ENCODE measurements around the gene INF2.
A peak's percentile ranks its signal among the peaks of the same experiment; 100 is the strongest.
"Not testable (repeated sequence)": the region's sequence is repeated elsewhere in the genome, so short reads cannot be mapped to it uniquely, and the experiment has no call there.

The INF2 gene

DNA sequence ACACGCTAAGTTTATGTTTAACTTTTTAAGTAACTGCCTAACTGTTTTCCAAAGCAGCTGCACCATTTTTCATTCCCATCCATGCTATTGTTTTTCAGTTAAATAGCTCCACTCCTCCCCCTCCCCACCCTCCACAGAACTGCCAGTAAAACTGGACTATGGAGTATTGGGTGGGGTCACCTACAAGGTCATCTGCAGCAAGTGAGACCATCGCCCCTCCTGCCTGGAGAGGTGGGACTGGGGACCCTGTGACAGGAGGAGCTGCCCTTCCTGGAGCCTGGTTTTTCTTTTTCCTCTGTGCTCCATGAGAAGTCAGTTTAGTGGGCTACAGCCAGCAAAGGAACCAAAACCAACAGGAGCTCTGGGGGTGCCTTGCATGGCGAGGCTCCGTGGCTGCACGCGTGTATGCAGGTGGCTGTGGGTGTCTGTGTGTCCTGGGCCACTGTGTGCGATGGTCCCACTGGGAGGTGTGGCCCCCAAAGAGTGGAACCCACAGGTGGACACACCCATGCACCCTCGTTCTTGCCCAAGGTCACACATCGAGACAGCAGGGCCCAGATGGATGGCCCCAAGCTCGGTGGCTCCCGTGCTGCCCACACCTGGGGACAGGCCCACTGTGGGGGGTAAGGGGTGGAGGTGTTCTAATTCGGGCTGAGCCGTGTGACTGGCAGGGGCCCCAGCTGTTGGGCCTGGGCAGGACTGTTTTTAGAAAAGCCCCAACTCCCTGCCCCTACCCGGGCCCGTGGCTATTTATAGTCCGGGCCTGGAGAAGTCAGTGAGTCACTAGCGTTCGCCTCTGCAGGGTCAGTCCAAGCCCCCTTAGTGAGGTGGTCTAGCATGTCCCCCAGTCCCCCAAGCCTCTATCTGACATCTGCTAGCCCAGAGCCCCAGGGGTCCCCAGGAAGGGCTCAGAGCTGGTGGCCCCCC, 32.4 kb downstream of the INF2 start:
- no peak for DNase-seq (ENCODE audit: low spot score)

DNA sequence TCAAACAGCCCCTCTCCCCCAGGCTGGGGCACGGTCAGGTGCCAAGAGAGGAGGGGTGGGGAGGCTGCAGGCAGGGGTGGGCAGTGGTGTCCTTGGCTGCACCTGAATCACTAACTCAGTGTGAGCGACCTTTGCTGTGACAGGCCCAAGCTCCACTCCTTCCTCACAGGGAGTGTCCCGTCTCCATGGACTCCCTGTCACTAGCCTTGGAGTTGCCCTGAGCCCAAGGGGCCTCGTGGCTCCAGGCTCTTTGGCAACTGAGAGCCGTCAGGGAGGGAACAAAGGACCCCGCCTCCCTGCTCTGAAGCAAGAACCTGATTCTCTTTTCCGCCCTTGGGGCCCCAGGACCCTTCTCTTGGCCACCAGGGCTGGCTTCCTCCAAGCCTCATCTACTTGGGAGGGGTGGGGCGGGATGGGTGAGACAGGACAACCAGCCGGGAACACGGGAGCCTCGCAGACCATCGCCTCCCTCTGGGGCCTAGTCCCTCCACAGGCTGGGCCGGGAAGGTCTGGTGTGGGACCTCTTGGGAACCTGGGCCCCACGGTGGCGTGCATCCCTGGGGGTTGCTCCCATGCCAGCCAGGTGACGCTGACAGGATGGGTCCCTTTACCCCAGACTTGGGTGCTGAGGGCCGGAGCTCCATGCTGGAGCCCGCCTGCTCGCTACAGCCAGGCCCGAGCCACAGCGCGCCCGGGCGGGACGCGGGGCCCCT, 33.7 kb downstream of the INF2 start:
- no peak for DNase-seq (ENCODE audit: low spot score)

- peak; percentile 51 for DNase-seq (ENCODE audit: low spot score)
Measured at GRCh38 chr14:104723651-104724406, 34.4 kb downstream of the INF2 start, which contains the start of gene ADSS1. Gene ADSS1 (plus strand): TSS chr14:104724229. CDS start chr14:104724271, 42 bp downstream.

DNA sequence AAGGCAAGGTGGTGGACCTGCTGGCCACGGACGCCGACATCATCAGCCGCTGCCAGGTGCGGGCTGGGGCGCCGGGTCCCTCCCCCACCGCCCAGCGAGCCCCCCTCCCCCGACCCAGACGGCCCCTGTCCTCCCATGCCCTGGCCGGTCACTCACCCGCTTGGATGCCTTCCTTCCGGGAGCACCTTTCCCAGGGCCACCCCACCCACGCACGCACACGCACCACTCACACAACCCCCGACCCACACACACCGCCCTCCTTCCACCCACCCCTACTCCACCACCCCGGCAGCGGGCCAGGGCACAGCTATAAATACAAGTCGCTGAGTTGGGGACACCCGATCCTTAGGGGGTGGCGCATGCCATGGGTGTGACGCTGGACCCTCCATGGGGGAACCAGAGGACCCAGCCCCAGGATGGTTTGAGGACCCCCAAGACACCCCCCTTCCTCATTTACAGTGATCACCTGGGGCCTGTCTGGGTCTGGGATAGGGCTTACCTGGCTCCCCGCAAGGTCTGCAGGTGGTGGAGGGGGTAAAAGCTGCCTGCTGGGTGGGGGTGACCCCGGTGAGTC, 35.1 kb downstream of the INF2 start:
- no peak for DNase-seq (ENCODE audit: low spot score)

- peak; percentile 32 for DNase-seq (ENCODE audit: low spot score)
Measured at GRCh38 chr14:104724981-104725771, 35.8 kb downstream of the INF2 start.

DNA sequence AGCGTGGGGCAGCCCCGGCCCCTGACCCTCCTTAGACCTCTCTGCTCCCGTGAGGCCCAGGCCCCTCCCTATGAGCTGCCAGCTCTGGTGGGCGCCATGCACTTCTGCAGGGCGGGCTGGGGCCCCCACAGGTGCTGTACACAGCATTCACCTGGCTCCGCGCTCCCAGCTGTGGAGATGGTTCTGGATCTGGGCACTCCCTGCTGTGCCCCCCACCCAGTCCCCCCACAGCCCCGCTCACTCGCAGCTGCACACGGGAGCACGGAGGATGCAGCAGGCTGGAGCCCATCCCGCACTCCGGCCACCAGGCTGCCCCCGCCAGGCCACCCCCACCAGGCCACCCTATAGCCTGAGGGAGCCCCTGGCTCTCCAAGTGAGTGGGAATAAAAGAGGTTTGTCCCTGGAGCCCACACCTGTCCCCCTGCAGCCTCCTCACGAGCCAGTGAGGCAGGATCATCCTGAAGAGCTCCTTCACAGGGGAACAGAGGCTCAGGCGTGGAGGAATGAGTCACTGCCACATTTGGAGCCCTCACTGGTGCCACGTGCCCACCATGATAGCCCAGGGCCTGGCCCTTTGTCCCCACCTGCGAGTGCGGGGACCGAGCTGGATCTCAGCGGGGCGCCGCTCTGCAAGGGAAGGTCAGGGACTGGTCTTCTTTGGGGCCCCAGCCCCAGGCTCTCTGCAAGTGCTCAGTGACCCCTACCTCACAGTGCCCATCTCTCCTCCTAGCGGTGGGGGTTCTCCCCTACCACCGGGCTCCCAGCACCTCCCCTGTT, 36.5 kb downstream of the INF2 start:
- no peak for DNase-seq (ENCODE audit: low spot score)

- DNase-seq (ENCODE audit: low spot score): no peak
Measured at GRCh38 chr14:104726600-104727451, 37.4 kb downstream of the INF2 start.

DNA sequence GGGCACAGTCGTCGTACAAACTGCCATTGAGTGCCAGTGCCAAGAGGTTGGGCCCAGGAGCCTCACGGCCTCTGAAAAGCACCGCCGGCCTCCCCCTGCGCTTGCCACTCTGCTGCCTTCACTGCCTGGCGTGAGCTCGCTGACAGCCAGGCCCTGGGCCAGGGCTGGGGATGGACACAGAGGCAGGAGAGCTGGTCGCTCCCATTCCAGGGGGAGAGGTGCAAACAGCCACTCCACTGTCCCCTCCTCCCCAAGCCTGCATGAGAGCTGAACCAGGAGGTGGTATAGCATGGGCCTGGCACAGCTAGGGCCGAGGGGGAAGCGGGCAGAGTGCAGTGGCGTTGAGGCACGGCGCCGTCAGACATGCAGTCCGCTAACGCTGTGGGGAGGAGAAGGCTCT, 39.2 kb downstream of the INF2 start:
- no peak for DNase-seq (ENCODE audit: low spot score)

DNA sequence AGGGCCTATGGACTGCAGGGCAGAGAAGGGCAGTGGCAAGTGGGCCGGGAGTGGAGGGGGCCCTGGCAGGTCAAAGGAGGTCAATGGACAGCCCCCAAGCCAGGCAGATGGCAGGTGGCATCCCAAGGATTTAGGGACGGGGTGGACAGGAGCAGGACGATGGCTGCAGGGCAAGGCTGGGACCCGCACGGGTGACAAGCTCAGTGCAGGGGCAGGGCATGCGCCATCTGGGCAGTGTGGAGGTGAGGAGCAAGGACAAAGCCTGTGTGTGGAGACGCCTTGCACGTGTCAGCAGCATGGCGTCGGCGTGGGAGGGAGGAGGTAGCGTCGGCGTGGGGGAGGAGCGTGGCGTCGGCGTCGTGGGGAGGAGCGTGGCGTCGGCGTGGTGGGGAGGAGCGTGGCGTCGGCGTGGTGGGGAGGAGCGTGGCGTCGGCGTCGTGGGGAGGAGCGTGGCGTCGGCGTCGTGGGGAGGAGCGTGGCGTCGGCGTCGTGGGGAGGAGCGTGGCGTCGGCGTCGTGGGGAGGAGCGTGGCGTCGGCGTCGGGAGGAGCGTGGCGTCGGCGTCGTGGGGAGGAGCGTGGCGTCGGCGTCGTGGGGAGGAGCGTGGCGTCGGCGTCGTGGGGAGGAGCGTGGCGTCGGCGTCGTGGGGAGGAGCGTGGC, 39.9 kb downstream of the INF2 start:
- DNase-seq (ENCODE audit: low spot score): not testable (repeated sequence)

DNA sequence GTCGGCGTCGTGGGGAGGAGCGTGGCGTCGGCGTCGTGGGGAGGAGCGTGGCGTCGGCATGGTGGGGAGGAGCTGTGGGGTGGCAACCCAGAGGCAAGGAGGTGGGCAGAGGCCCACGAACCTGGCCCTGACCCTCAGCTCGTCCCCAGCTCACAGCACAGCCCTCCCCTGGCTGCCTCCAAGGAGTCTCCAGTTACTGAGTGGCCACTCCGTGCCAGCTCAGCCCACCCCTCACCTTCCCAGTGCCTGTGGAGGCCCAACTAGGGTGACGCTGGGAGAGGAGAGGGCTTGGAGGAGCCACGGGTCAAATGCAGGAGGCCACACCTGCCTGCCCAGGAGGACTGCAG, 40.4 kb downstream of the INF2 start:
- DNase-seq (ENCODE audit: low spot score): no peak

- DNase-seq (ENCODE audit: low spot score): no peak
Measured at GRCh38 chr14:104730487-104730886, 41.1 kb downstream of the INF2 start.

- DNase-seq (ENCODE audit: low spot score): no peak
Measured at GRCh38 chr14:104731320-104732294, 42.2 kb downstream of the INF2 start.

DNA sequence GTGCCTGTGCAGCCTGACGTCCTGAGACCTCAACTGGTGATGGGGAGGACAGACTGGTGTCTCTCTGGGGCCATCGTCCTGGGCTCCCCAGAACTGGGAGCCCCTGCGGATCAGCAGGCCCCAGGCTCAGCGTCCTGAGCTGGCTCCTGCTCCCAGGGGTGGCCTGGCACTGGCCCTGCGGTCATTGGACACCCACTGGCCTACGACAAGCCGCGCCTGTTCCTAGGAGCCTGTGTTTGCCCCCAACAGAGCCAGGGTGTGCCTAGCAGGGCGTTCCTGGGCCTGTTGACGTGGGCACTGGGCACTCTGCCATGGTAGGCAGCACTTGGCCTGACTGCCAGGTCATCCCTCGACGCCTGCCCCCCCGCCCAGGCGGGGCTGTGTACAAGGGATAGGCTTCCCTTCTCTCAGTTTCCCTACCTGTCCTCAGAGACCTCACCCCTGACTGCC, 43.0 kb downstream of the INF2 start:
- DNase-seq (ENCODE audit: low spot score): no peak

GRCh38 chr14:104732931-104733681, 43.7 kb downstream of the INF2 start:
- no peak for DNase-seq (ENCODE audit: low spot score)

DNA sequence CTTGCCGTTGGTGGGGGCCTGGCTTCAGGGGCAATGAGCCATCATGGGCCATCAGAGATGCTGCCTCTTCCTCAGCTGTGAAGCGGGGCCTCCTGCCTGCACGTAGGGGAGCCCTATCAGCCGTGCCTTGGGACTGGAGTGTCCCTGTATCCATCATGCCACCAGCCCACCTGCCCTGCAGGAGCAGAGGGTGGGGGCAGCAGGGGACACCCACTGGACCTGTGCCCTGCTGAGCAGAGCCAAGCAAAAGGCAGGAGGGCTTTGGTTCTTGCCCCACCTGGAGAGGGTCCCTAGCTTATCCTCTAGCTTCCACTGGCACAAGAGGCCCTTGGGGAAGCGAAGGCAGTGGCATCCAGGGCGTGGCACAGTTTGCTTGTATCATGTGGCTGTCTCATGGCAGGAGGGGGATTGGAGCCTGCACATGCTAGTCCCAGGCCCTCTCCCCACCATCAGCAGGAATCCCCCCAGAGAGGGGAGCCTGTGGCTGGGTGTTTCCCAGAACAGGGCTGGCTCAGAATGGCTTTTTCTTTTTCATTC, 44.7 kb downstream of the INF2 start:
- DNase-seq (ENCODE audit: low spot score): no peak

- no peak for DNase-seq (ENCODE audit: low spot score)
Measured at GRCh38 chr14:104734601-104734990, 45.2 kb downstream of the INF2 start.

Data from kidney capillary endothelial cell (primary cell).